Measurements from ENCODE around the gene YPEL1. TPM values are rescaled to one million over a fixed set of nuclear protein-coding genes. Genes with fewer than 3 reads are reported as not detected.

YPEL1 gene
- polyA plus RNA-seq, 3 donors: 1.0 to 2.3 (median 2.0) TPM

GRCh38 chr22:21738081-21738480 is 2.5 kb upstream of the YPEL1 start:
- H4K20me1 ChIP-seq (ENCODE audit: insufficient read depth, low read length): no peaks in the 10 kb centered on the region
- no peaks in the 10 kb centered on the region for H3K9me3 ChIP-seq (replicated peaks in 1 of 2; ENCODE audit: control insufficient read depth in 1 of 2, insufficient read depth in 1 of 2, low read length in 2 of 2)
- no peaks in the 10 kb centered on the region for H3K79me2 ChIP-seq (ENCODE audit: insufficient read depth, low read length)
- H3K4me1 Mint-ChIP-seq: peaks cover 15% of the 10 kb centered on the region
- H3K4me3 ChIP-seq (replicated peaks in 1 of 3; ENCODE audit: low read depth in 2 of 3, low read length in 3 of 3): no peak overlapping the region
- no peaks in the 10 kb centered on the region for H3K36me3 ChIP-seq (replicated peaks in 1 of 2; ENCODE audit: control insufficient read depth in 1 of 2, insufficient read depth in 2 of 2, low read length in 2 of 2)
- H3K27ac Mint-ChIP-seq: no peak overlapping the region
- no peak overlapping the region for H3K4me3 Mint-ChIP-seq
- H3K27me3 ChIP-seq (ENCODE audit: control insufficient read depth in 2 of 2, insufficient read depth in 2 of 2, low read length in 2 of 2): no peaks in the 10 kb centered on the region
- 83% methylated on average over 2 of the region's 8 CpGs for WGBS (ENCODE audit: insufficient coverage)
- H3K4me2 ChIP-seq (replicated peaks; ENCODE audit: extremely low read depth, low read length, poor library complexity, severe bottlenecking): no peak overlapping the region
- DNase-seq: no peak
- no peaks in the 10 kb centered on the region for H3K36me3 Mint-ChIP-seq
- no peak overlapping the region for H2AFZ ChIP-seq (ENCODE audit: insufficient read depth, low read depth, low read length, poor library complexity, severe bottlenecking)
- H3K9ac ChIP-seq (ENCODE audit: insufficient read depth, low read length, poor library complexity, severe bottlenecking): no peak overlapping the region
- TF ChIP-seq CTCF (IDR thresholded peaks at IDR 0.05): no peak
- no peaks in the 10 kb centered on the region for H3K9me3 Mint-ChIP-seq
- peaks cover 2 to 12% (median 6%) of the 10 kb centered on the region in 3 donors for H3K27me3 Mint-ChIP-seq (ENCODE audit: low read depth in 3 of 3)
- H3K27ac ChIP-seq (ENCODE audit: low read depth in 1 of 2, low read length in 2 of 2): no peak overlapping the region
- H3K4me1 ChIP-seq (ENCODE audit: control insufficient read depth in 1 of 2, insufficient read depth in 2 of 2, low read length in 2 of 2): peaks cover 13 to 20% of the 10 kb centered on the region in 2 donors
- intact Hi-C loops (cut with micrococcal nuclease): loop anchor here in 1 of 2 donors (5.0 kb wide), 1 partner anchor 129 kb away; the partner anchor contains the start of gene MAPK1

GRCh38 chr22:21736948-21737347 is 1.4 kb upstream of the YPEL1 start:
- H3K4me1 Mint-ChIP-seq: peaks cover 15% of the 10 kb centered on the region
- H4K20me1 ChIP-seq (ENCODE audit: insufficient read depth, low read length): no peaks in the 10 kb centered on the region
- no peak for TF ChIP-seq CTCF (IDR thresholded peaks at IDR 0.05)
- no peaks in the 10 kb centered on the region for H3K36me3 Mint-ChIP-seq
- no peaks in the 10 kb centered on the region for H3K27me3 ChIP-seq (ENCODE audit: control insufficient read depth in 2 of 2, insufficient read depth in 2 of 2, low read length in 2 of 2)
- no peak overlapping the region for H3K27ac ChIP-seq (ENCODE audit: low read depth in 1 of 2, low read length in 2 of 2)
- H3K4me3 Mint-ChIP-seq: peak overlapping the region in 1 of 2 donors; percentile 43
- no peak for DNase-seq
- no peak overlapping the region for H3K4me2 ChIP-seq (replicated peaks; ENCODE audit: extremely low read depth, low read length, poor library complexity, severe bottlenecking)
- no peak overlapping the region for H3K9ac ChIP-seq (ENCODE audit: insufficient read depth, low read length, poor library complexity, severe bottlenecking)
- no peaks in the 10 kb centered on the region for H3K9me3 ChIP-seq (replicated peaks in 1 of 2; ENCODE audit: control insufficient read depth in 1 of 2, insufficient read depth in 1 of 2, low read length in 2 of 2)
- H3K9me3 Mint-ChIP-seq: no peaks in the 10 kb centered on the region
- H3K79me2 ChIP-seq (ENCODE audit: insufficient read depth, low read length): no peaks in the 10 kb centered on the region
- H3K27me3 Mint-ChIP-seq (ENCODE audit: low read depth in 3 of 3): peaks cover 2 to 12% (median 6%) of the 10 kb centered on the region in 3 donors
- no peak overlapping the region for H3K27ac Mint-ChIP-seq
- H2AFZ ChIP-seq (ENCODE audit: insufficient read depth, low read depth, low read length, poor library complexity, severe bottlenecking): no peak overlapping the region
- no peak overlapping the region for H3K4me3 ChIP-seq (replicated peaks in 1 of 3; ENCODE audit: low read depth in 2 of 3, low read length in 3 of 3)
- WGBS (ENCODE audit: insufficient coverage): no CpG with 5 or more reads among the region's 9 CpGs
- intact Hi-C loops (cut with micrococcal nuclease): loop anchor here in 1 of 2 donors (5.0 kb wide), 1 partner anchor 130 kb away; the partner anchor contains the start of gene MAPK1
- H3K4me1 ChIP-seq (ENCODE audit: control insufficient read depth in 1 of 2, insufficient read depth in 2 of 2, low read length in 2 of 2): peaks cover 13 to 20% of the 10 kb centered on the region in 2 donors
- H3K36me3 ChIP-seq (replicated peaks in 1 of 2; ENCODE audit: control insufficient read depth in 1 of 2, insufficient read depth in 2 of 2, low read length in 2 of 2): no peaks in the 10 kb centered on the region

Measured in CD14-positive monocyte (primary cell).